Panc1 (cell line): ENCODE measurements around the gene KCNQ1.

Experiments used
- POLR2AphosphoS5 ChIP-seq: IDR thresholded peaks from 2 replicates; pipeline ENCODE4 v1.6.1; 2012; ENCODE audit warnings: mild to moderate bottlenecking, low read depth, low read length, moderate library complexity
- TF ChIP-seq, protein P1 (sequence below): fragments of 450-650 bp; IDR thresholded peaks from 2 replicates; pipeline ENCODE4 v1.5.1; 2017; ENCODE audit warnings: mild to moderate bottlenecking

DNA sequence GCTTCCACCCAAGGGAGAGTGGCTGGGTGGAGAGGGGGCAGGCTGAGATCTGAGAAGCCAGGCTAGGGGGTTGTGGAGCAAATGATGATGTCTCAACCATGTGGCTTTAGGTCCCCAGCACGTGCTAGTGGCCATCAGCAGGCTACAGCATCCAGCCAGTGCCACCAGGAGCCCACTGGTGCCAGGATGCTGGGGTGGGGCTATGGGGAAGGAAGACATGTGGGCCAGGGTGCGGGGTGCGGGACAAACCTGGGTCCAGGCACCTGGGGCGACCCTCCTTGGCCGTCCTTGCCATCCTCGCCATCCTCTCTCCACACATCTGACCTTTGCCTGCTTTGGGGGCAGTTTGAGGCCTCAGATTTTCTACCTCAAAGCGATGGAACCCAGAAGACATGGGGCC lies 104.3 kb downstream of the KCNQ1 start:
- TF ChIP-seq, protein P1, sequence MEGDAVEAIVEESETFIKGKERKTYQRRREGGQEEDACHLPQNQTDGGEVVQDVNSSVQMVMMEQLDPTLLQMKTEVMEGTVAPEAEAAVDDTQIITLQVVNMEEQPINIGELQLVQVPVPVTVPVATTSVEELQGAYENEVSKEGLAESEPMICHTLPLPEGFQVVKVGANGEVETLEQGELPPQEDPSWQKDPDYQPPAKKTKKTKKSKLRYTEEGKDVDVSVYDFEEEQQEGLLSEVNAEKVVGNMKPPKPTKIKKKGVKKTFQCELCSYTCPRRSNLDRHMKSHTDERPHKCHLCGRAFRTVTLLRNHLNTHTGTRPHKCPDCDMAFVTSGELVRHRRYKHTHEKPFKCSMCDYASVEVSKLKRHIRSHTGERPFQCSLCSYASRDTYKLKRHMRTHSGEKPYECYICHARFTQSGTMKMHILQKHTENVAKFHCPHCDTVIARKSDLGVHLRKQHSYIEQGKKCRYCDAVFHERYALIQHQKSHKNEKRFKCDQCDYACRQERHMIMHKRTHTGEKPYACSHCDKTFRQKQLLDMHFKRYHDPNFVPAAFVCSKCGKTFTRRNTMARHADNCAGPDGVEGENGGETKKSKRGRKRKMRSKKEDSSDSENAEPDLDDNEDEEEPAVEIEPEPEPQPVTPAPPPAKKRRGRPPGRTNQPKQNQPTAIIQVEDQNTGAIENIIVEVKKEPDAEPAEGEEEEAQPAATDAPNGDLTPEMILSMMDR, result no peak
- no peak for TF ChIP-seq POLR2AphosphoS5
